ENCODE results near the gene FAM171A1. TPM values are rescaled to one million over a fixed set of nuclear protein-coding genes. Genes with fewer than 3 reads are reported as not detected.

FAM171A1 gene
- total and polyA plus RNA-seq, 2 of the 13 experiments (the other 11 are each of a cell fraction or from before 2014, with no cell fraction given) = 21.5 to 34.7 TPM

DNA sequence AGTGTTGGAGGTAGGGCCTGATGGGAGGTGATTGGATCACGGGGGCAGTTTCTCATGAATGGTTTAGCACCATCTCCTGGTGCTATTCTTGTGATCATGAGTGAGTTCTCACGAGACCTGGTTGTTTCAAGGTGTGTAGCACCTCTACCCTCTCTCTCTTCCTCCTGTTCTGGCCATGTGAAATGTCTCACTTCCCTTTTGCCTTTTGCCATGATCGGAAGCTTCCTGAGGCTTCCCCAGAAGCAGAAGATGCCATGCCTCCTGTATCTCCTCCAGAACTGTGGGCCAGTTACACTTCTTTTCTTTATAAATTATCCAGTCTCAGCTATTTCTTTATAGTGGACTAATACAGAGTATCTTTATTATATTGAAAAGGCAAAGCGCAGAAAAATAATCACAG lies 90.1 kb downstream of the FAM171A1 start:
- intact Hi-C loops (cut with micrococcal nuclease; ENCODE audit: unreplicated experiment) = no loop called here
- Histone ChIP-seq H3K27me3 (ENCODE audit: control insufficient read depth in 1 of 2, insufficient read depth in 2 of 2, low read length in 2 of 2) (no peaks in the 10 kb centered on the region), H3K36me3 (replicated peaks in 1 of 2; ENCODE audit: control insufficient read depth in 1 of 2, insufficient read depth in 2 of 2, low read length in 2 of 2) (peaks cover 21 to 54% of the 10 kb centered on the region in 2 experiments; a peak in 4 of 5 replicates), H3K4me2 (ENCODE audit: low read depth, low read length) (no peak overlapping the region), H3K27ac (ENCODE audit: extremely low read length, insufficient read depth, low read length) (no peak overlapping the region), H3K4me3 (replicated peaks in 1 of 3; ENCODE audit: insufficient read depth in 1 of 3, low read depth in 2 of 3, low read length in 3 of 3) (no peak overlapping the region), H2AFZ (ENCODE audit: low read length) (no peak overlapping the region), H3K9me3 (ENCODE audit: low read length) (no peaks in the 10 kb centered on the region), H3K79me2 (ENCODE audit: insufficient read depth, low read length) (no peaks in the 10 kb centered on the region), H4K20me1 (ENCODE audit: insufficient read depth, low read length) (0 out of 2 replicates have a peak, but pooled peaks cover 3% of the 10 kb centered on the region), H3K9ac (ENCODE audit: insufficient read depth, low read depth, low read length) (no peak overlapping the region), H3K4me1 (ENCODE audit: insufficient read depth, low read length) (no peaks in the 10 kb centered on the region)
- no peak for DNase-seq (ENCODE audit: low spot score)
- ChIA-PET CTCF (ENCODE audit: low intra/inter-chr PET ratio, low total read pairs) (no interaction called here), POLR2A (no interaction called here)
- ATAC-seq = no peak
- in situ Hi-C loops (cut with HindIII; ENCODE audit: extremely low pct_ligation_motif_present, low pct_unique_long_range_greater_than_20kb) = no loop called here
- 88% methylated on average over 4 of the region's 4 CpGs for WGBS (ENCODE audit: low lambda C conversion rate)
- no TSS peak for BruUV-seq (replicated peaks)
- FAIRE-seq = no peak
- TF ChIP-seq SETDB1 (CRISPR knock-in tag; IDR thresholded peaks at IDR 0.05; ENCODE audit: borderline replicate concordance) = no peak
- no peak for TF ChIP-seq U2AF2 (IDR thresholded peaks at IDR 0.05; ENCODE audit: low read depth, low read length)
- no peak for TF ChIP-seq TMF1 (CRISPR knock-in tag; IDR thresholded peaks at IDR 0.05; ENCODE audit: low read depth)
- no peak for TF ChIP-seq THRA (CRISPR knock-in tag; IDR thresholded peaks at IDR 0.05; ENCODE audit: borderline replicate concordance)
- no peak for TF ChIP-seq ZNF549 (CRISPR knock-in tag; IDR thresholded peaks at IDR 0.05)
- TF ChIP-seq, protein P1, sequence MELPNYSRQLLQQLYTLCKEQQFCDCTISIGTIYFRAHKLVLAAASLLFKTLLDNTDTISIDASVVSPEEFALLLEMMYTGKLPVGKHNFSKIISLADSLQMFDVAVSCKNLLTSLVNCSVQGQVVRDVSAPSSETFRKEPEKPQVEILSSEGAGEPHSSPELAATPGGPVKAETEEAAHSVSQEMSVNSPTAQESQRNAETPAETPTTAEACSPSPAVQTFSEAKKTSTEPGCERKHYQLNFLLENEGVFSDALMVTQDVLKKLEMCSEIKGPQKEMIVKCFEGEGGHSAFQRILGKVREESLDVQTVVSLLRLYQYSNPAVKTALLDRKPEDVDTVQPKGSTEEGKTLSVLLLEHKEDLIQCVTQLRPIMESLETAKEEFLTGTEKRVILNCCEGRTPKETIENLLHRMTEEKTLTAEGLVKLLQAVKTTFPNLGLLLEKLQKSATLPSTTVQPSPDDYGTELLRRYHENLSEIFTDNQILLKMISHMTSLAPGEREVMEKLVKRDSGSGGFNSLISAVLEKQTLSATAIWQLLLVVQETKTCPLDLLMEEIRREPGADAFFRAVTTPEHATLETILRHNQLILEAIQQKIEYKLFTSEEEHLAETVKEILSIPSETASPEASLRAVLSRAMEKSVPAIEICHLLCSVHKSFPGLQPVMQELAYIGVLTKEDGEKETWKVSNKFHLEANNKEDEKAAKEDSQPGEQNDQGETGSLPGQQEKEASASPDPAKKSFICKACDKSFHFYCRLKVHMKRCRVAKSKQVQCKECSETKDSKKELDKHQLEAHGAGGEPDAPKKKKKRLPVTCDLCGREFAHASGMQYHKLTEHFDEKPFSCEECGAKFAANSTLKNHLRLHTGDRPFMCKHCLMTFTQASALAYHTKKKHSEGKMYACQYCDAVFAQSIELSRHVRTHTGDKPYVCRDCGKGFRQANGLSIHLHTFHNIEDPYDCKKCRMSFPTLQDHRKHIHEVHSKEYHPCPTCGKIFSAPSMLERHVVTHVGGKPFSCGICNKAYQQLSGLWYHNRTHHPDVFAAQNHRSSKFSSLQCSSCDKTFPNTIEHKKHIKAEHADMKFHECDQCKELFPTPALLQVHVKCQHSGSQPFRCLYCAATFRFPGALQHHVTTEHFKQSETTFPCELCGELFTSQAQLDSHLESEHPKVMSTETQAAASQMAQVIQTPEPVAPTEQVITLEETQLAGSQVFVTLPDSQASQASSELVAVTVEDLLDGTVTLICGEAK (IDR thresholded peaks at IDR 0.05) = no peak
- TF ChIP-seq, protein P1 (CRISPR knock-in tag; IDR thresholded peaks at IDR 0.05) = no peak
- TF ChIP-seq, protein P2, sequence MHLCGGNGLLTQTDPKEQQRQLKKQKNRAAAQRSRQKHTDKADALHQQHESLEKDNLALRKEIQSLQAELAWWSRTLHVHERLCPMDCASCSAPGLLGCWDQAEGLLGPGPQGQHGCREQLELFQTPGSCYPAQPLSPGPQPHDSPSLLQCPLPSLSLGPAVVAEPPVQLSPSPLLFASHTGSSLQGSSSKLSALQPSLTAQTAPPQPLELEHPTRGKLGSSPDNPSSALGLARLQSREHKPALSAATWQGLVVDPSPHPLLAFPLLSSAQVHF (CRISPR knock-in tag; IDR thresholded peaks at IDR 0.05) = no peak
- TF ChIP-seq, protein P3, sequence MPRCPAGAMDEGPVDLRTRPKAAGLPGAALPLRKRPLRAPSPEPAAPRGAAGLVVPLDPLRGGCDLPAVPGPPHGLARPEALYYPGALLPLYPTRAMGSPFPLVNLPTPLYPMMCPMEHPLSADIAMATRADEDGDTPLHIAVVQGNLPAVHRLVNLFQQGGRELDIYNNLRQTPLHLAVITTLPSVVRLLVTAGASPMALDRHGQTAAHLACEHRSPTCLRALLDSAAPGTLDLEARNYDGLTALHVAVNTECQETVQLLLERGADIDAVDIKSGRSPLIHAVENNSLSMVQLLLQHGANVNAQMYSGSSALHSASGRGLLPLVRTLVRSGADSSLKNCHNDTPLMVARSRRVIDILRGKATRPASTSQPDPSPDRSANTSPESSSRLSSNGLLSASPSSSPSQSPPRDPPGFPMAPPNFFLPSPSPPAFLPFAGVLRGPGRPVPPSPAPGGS (CRISPR knock-in tag; IDR thresholded peaks at IDR 0.05) = no peak
- no peak for TF ChIP-seq MEF2D (CRISPR knock-in tag; IDR thresholded peaks at IDR 0.05)
- TF ChIP-seq IKZF1 (IDR thresholded peaks at IDR 0.05) = no peak
- no peak for TF ChIP-seq PAX8 (CRISPR knock-in tag; IDR thresholded peaks at IDR 0.05; ENCODE audit: borderline replicate concordance)
- TF ChIP-seq SATB2 (CRISPR knock-in tag; IDR thresholded peaks at IDR 0.05) = no peak
